HG03460 (cell line): ENCODE data around the gene SEPTIN6.
"Not testable (repeated sequence)": the region's sequence is repeated elsewhere in the genome, so short reads cannot be mapped to it uniquely, and the experiment has no call there.

ENCODE experiments used
- ATAC-seq: cut with Tn5 transposase; IDR thresholded peaks from one replicate; pipeline ENCODE4 v1.9.1; 2021; ENCODE audit not compliant: unreplicated experiment

Gene SEPTIN6

DNA sequence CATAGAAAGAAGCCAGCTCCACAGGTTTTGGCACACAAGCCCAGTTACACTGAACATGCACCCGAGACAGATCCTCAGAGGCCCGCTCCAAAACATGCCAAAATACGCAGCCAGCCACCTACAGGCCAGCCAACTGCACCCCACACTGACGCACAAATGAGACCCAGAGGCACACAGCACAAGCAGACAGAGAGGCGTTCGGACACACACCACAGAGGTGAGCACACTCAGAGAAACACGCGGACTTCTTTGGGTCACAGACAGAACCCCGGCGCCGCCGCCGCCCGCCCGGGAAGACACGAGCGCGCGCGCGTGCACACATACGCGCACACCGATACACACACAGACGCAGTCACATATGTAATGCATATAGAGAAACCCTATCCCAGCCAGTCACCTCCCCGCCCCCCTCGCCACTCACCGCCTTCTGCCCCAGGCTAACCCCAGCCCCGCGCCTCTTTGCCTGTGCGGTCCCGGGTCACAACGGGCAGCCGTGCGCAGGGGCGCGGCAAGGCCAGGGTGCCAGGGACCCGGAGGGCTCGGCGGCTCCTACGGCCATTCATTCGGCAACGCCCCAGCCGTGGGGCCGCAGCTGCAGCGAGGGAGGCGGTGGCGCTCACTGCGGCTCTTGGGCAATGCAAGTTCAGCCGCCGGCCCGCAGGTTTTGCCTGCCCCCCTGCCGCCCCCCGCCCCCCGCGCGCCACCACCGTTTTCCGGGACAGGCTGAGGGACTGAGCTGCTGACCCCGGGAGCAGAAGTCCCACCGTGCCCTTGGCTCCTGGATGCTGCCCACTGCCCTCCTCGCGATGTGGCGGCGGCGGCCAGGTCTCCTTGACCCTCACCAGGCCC, 553 bp downstream of the SEPTIN6 start:
- ATAC-seq, result no peak

DNA sequence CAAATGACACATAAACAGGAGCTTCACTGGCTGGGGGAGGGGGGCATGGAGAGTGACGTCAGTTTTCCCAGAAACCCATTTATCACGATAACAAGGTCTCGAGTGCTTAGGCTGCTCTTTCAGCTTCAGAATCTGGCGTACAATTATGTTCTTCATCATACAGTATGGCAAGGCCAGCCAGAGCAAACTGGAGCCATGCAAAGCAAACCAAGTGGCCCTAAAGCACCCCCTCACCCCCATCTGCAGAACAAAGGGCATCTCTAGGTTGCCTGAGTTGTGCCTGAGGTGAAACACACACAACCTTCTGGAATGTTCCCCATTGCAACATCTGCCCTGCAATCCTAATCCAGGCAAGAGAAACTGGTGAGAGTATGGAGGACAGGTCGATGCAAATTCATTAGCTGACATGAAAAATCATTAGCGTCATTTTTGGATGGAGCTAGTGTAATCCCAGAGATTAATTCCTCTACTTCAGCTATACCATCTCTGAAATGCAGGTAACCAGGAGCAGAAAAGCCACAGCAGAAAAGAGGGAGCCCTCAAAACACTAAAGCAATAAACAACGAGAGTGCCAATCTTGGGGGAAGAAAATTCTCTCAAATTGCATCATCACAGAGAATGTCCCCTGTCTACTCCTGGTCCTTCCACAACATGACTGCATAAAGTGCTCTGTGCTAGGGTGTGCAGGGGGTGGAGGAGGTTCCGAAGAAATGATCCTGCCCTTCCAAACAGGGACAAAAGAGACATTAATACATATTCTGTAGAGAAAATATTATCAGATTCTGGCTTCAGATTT, 1.8 kb downstream of the SEPTIN6 start:
- ATAC-seq, result no peak

DNA sequence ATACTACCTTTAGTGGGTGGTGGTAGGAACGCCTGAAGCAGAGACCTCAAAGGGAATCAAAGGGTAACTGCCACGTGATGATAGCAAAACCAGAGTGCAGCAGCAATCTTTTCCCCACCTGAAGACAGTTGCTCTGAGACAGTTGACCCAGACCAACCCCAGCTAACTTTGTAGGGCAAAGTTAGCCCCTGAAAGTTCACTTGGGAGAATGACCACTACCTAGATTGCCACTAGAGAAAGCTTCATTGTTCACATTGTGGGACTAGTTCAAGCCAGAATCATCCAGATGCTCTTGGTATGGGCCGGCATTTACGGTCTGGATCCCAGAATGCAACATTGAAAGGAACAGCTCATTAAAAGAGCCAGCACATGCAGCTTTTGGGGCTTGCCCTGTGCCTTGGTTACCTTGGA, 4.1 kb downstream of the SEPTIN6 start:
- no peak for ATAC-seq

DNA sequence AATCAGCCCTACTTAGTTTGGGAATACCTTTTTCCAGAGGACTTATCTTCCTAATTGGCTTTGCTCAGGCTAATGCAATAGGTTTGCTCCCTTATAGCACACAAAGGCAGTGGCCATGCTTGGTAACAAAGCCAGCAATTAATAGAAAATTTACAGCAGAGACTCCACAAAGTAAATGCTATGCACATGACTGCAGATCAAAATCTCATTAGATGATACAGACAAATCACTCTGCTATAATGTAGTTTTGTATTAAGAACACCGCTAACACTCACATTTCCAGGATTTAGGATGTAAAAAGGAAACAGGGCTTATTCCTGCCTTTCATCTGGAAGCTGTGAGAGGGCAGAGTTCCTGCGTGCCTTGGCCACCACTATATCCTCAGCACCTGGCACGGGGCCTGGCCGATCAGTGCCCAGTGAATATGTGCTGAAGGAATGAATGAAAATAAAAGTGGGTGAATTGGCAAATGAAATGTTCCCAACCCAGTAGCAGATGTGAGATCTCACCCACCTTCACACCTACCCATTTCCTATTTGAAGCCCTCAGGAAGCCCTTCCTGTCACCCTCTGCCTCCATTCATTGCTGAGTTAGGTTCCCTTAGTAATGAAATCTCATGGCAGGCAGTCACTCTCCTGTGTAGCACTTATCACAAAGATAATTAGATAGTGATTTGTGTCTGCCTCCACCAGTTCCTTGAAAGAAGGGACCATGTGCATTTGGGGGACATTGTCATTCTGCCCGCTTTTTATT, 5.1 kb downstream of the SEPTIN6 start:
- ATAC-seq, result no peak

DNA sequence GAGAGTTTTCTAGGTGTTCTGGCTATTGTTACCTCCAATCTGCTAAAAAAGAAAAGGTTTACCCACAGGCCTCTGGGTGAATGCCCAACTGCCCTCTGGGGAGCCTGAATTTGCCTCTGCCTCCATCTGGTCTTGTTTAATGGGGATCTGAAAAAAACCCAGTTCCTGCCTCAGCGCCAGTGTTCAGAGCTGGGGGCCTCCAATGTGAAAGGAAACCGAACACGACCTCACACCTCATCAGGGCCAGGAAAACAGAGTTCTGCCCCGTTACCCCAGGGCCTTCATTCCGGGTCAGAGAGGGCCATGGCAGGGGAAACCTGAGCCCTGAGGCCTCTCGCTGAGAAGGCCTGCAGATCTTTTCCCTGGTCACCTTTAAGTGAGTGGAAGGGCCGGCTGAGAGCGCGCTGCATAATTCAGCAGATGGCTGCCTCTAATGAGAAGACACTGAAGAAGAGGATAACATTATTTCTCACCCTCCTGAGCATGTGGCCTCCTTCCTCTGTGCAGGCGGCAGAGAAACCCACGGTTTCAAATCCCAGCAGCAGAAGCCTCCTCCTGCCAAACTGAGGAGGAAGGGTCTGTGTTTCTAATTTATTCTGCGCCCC, 6.8 kb downstream of the SEPTIN6 start:
- ATAC-seq, result no peak

DNA sequence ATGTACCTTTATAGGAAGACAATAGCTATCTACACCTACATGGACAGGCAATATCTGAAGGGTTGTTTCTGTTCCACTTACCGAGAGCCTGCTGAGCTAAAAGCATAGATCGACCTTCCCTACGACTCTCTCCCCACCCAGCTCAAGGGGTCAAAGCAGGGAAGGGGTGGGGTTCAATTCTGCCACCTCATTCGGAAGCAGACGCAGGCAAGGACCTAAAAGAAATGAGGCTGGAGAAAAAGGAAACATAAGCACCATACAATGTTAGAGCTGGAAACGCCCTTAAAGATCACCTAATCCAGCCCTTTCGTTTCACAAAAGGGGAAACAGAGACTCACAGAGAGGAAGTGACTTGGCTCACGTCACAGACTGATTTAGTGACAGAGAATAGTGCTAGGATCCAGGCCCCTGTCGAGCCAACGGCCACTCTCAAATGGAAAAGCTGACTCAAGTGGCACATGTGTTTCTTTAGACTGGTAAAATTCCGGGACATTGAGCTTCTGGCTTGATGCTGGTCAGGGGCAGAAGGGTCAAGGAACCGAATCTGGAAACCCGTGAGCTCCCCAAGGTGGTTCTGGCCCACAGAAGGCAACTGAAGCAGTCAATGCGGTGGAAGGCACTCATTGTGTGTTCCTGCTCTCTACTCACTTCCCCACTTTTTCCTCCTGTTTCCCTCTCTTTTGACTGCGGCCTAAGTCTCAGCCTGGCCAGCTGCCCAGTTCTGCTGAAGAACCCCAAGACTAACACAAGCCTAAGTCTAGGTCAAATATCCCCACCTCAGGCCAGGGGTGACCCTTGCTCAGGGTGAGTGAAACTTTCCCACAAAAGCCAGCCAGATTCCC, 7.5 kb downstream of the SEPTIN6 start:
- ATAC-seq, result peak; percentile 32

DNA sequence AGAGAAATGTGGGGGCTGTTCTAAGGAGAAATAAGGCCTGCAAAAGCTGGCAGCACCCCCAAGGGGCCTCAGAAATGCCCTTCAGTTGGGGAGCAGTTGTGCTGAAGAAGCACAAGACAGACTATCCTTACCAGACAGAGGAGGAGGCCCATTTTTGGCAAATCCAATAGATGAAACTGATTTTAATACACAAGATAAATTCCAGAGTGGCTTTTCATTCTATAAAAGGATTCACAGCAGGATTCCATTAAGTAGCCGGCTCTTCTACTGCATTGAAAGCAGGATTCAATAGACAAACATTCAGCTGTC, 8.1 kb downstream of the SEPTIN6 start:
- no peak for ATAC-seq

DNA sequence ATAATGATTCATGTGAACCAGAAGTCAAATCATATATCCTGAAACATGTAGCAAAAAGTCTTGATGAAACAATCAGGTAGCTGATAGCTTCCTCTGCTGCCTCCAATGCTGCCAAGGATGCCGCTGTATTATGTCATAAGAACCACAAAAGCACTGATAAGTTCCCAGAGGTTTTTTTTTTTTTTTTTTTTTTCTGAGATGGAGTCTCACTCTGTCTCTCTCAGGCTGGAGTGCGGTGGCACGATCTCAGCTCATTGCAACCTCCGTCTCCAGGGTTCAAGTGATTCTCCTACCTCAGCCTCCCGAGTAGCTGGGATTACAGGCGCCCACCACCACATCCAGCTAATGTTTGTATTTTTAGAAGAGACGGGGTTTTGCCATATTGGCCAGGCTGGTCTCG, 8.7 kb downstream of the SEPTIN6 start:
- not testable (repeated sequence) for ATAC-seq

DNA sequence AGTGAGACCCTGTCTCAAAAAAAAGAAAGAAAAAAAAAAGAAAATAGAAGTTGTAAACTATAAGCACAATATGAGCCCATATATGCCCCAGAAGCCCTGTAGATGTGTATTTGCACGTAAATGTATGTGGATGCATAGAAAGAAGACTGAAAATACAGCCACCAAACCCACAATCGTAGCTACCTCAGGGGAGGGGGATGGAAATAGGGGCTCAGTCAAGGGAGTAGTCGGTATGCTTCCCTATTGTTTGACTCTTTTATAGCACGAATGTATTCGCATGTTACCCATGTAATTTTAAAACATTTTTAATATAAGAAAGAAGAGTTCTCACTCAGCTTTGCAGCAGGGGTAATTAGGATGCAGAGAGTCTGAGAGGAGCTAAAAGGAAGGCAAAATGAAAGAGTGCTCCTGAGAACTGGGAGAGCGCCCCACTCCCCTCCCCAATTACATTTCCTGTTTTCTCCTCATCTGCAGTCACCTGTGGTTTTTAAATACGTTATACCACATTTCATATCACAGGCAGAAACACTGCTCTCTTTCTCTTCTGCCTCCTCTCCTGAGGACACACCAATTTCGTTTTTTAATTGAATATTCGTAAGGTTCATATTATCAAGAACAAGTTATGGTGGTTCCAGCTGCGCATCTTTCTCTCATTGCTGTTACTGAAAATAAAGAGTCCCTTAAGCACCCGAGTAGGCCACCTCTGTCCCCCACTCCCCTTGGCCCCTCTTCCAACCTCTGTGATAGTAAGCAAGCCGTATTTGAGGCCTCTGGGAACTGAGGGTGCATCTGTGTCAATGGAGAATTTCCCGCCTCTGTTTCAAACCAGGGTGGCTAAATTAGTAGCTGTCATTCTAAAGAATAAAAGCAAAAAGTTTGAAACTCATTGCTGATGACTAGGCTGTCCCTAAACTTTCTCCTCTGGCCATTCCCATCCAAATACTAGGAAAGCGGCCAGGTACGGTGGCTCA, 10.7 kb downstream of the SEPTIN6 start:
- ATAC-seq, result peak; percentile 33

DNA sequence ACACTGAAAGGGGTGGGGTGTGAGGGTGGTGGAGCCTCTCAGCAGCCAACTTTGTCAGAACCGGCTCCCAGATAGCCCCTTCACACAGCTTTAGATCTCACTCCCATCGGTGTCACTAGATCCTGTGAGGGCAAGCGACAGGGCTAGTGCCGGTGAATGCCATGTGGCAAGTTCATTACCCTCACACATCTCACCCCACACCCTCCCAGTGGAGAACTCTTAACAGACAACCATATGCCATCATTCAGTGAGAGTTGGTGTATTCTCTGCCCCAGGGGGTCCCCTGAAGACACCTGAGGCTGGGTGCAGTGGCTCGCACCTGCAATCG, 15.3 kb downstream of the SEPTIN6 start:
- ATAC-seq, result no peak

DNA sequence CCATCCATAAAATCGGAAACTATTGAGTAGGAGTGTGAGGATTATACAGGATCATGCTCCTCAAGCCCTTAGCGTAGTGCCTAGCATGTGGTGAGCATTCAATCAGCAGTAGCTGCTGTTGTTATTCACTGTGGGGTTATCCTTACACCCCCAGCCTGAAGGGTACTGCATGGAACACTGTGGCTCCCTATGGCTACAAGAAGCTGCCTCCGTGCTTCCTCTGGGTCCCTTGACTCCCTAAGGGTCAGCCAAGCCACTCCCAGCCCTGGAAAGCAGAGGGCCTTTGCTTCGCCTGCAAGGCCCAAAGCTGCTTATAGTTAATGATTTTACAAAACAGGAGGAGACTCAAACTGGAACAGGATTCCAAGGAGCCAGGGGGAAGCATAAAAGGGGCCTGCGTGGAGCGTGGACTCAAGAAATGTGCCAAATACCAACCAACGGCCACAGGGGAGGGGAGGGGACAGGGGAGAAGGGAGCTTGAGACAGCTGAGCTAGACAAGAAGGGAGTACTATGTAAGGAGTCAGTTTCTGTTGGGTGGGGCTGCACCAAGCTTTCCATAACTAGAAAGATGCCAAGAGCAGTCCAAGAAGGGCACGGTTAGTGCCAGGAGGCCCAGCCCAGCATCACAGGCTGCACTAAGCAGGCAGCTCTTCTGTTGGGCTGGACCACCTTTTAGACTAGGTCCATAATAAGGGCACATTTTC, 15.9 kb downstream of the SEPTIN6 start:
- no peak for ATAC-seq

DNA sequence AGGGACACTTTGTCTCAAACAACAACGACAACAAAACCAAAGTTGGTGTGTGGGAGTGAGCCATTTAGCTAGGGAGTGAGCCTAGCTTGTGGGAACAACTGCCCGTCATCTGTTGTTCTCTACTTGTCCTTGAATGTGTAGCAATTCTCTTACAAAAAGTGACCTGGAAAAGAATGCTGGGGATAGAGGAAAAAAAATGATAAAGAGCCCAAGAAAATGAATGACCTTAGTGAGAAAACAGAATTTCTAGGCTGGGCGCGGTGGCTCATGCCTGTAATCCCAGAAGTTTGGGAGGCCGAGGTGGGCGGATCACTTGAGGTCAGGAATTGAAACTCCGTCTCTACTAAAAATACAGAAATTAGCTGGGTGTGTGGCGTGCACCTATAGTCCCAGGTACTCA, 19.6 kb downstream of the SEPTIN6 start:
- ATAC-seq, result no peak

DNA sequence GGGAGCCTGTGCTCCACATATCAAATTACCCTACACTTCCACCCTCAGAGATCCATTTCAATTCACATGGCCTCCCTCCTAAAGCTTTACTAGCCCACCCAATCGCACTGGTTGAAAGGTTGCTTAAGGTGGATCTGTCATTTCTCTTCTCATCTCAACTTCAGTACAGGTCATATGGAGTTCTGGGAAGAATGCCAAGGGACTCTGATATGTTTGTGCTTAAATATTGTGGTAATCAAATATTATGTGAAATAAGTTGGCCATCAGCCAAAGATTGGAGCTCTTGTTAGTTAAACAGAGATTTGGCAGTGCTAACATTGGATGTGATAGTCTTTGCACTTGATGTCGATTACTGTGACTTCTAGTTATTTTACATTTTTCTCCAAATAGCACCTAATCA, 20.5 kb downstream of the SEPTIN6 start:
- no peak for ATAC-seq

DNA sequence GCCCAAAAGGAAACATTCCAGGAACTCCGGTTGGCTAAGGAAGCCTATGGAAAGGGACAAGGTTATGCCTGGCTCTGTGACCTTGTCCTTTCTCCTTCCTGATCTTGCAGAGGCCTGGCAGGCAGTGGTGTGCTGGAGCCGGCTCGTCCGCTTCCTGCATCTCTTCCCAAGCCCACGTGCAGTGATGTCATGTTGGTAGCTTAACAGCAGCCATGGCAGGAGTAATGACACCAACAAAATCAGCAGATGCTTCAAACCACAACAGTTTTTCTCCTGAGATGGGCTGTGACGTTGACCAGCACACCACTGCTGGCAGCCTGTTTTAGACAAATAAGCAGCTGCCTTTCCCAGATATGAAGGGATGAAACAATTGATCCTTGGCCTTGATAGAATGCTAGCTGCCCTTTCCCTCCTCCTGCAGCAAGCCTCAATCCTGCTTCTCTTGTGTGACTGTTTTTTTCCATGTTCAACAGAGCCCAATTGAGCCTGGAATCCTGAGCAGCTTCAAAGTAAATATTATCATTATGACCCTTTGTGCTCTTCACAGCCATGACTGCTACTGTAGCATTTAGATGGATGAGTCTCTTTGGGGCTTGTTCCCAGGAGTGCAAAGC, 23.4 kb downstream of the SEPTIN6 start:
- no peak for ATAC-seq

DNA sequence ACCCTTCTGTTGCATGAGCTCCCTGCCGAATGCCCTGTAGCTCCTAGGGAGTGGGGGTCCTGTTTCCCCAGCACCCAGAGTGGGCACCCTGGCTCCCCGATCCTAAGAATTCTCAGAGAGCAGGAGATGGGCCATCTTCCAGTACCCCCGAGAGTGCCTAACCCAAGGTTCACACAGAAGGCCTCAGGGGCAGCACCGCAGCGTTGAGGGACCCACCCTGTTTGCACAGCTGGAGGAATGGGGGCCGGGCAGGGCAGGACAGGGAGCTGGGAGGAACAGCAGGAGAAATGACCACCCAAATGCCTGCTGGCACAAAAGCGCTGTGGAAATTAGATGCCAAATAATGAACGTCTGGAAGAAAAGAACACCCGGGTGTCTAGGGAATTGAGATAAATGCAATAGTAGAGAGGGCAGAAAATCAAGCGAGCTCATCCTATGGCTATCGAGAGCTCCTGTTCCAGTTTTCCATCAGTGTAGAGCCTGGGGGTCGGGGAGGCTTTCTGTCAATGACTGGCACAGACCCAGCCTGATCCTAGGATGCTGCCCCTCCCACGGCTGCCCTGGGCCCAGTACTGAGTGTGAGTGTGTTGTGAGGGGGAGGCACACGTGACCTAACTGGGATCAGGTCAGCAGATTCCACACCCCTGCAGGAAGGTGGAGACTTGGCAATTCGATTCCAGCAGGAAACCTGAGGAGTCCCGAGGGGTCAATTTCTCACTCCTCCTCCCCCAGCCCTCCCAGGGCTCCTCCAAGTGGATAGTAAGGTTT, 25.7 kb downstream of the SEPTIN6 start:
- ATAC-seq, result no peak

DNA sequence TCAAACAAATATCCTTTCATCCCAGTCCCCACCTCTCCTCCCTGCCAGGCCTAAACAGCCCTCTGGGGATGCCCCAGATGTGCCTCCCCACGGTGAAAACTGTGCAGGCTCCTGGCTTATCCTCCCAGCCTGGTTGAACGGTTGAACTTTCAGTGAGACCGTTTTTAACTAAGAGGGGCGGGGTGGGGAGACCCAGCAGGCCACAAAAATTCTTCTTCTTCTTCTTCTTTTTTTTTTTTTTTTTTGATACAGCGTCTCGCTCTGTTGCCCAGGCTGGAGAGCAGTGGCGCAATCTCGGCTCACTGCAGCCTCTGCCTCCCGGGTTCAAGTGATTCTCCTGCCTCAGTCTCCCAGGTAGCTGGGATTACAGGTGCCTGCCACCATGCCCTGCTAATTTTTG, 28.1 kb downstream of the SEPTIN6 start:
- not testable (repeated sequence) for ATAC-seq

DNA sequence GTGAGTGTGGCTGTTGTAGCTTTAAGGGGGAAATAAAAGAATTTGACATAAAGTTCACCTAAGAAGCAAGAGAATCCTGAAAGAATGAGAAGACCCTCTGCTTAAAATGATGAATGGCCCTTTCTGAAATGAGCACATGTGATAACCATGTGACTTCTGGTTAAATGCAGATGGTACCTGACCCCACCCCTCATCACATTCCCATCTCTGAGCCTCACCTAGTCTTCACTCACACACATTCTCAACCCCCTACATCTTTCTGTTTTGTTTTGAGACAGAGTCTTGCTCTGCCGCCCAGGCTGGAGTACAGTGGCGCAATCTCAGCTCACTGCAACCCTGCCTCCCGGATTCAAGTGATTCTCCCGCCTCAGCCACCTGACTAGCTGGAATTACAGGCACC, 31.5 kb downstream of the SEPTIN6 start:
- ATAC-seq, result no peak

DNA sequence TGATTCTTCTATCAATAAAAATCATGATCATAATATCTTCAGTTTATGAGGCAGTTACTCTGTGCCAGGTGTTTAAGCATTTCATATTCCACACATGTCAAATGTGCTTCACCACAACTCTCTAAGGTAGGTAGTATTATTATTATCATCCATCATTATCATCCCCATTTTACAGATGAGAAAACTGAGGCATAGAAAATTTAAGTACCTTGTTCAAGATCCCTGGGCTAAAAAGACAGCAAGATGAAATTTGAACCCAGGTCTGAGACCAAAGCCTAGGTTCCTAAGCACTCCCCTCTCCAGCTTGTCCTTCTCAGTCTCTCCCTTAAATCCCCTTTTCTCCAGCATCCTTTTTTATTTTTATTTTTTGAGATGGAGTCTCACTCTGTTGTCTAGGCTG, 33.4 kb downstream of the SEPTIN6 start:
- ATAC-seq, result no peak
